GM20000 (cell line): Measurements from ENCODE around the gene CEP164.

ENCODE experiments used
- DNase-seq: peaks from one replicate; pipeline ENCODE4 v3.0.0; 2012; ENCODE audit warnings: low spot score
- CTCF ChIP-seq: IDR thresholded peaks from 2 replicates; pipeline ENCODE4 v1.5.1; 2012; ENCODE audit warnings: mild to moderate bottlenecking, control low read depth; ENCODE audit errors: extremely low read depth, missing control alignments

CEP164 gene

GRCh38 chr11:117327567-117328374, at the start of gene CEP164:
Gene CEP164, plus strand, starts transcription at chr11:117327854. Its CDS starts 10,733 bp downstream, at chr11:117338587.
- DNase-seq: peak; percentile 97
- TF ChIP-seq CTCF: no peak

GRCh38 chr11:117278347-117278746, 49.3 kb upstream of the CEP164 start:
- no peak for DNase-seq
- no peak for TF ChIP-seq CTCF

- no peak for DNase-seq
- no peak for TF ChIP-seq CTCF
Measured at GRCh38 chr11:117279711-117280376, 47.8 kb upstream of the CEP164 start.

- no peak for TF ChIP-seq CTCF
- DNase-seq: no peak
Measured at GRCh38 chr11:117281159-117281558, 46.5 kb upstream of the CEP164 start.

GRCh38 chr11:117281869-117282268, 45.8 kb upstream of the CEP164 start:
- TF ChIP-seq CTCF: no peak
- no peak for DNase-seq

GRCh38 chr11:117282956-117283355, 44.7 kb upstream of the CEP164 start:
- no peak for DNase-seq
- TF ChIP-seq CTCF: no peak

GRCh38 chr11:117284053-117284452, 43.6 kb upstream of the CEP164 start:
- DNase-seq: no peak
- no peak for TF ChIP-seq CTCF
